ENCODE data around the gene C4BPB. TPM values are rescaled to one million over a fixed set of nuclear protein-coding genes. Genes with fewer than 3 reads are reported as not detected.
A peak's percentile ranks its signal among the peaks of the same experiment; 100 is the strongest.

The C4BPB gene
- total and polyA plus RNA-seq, 2 of the 13 experiments (the other 11 are each of a cell fraction or from before 2014, with no cell fraction given), result 155 to 266 TPM

- TF ChIP-seq, protein P1, sequence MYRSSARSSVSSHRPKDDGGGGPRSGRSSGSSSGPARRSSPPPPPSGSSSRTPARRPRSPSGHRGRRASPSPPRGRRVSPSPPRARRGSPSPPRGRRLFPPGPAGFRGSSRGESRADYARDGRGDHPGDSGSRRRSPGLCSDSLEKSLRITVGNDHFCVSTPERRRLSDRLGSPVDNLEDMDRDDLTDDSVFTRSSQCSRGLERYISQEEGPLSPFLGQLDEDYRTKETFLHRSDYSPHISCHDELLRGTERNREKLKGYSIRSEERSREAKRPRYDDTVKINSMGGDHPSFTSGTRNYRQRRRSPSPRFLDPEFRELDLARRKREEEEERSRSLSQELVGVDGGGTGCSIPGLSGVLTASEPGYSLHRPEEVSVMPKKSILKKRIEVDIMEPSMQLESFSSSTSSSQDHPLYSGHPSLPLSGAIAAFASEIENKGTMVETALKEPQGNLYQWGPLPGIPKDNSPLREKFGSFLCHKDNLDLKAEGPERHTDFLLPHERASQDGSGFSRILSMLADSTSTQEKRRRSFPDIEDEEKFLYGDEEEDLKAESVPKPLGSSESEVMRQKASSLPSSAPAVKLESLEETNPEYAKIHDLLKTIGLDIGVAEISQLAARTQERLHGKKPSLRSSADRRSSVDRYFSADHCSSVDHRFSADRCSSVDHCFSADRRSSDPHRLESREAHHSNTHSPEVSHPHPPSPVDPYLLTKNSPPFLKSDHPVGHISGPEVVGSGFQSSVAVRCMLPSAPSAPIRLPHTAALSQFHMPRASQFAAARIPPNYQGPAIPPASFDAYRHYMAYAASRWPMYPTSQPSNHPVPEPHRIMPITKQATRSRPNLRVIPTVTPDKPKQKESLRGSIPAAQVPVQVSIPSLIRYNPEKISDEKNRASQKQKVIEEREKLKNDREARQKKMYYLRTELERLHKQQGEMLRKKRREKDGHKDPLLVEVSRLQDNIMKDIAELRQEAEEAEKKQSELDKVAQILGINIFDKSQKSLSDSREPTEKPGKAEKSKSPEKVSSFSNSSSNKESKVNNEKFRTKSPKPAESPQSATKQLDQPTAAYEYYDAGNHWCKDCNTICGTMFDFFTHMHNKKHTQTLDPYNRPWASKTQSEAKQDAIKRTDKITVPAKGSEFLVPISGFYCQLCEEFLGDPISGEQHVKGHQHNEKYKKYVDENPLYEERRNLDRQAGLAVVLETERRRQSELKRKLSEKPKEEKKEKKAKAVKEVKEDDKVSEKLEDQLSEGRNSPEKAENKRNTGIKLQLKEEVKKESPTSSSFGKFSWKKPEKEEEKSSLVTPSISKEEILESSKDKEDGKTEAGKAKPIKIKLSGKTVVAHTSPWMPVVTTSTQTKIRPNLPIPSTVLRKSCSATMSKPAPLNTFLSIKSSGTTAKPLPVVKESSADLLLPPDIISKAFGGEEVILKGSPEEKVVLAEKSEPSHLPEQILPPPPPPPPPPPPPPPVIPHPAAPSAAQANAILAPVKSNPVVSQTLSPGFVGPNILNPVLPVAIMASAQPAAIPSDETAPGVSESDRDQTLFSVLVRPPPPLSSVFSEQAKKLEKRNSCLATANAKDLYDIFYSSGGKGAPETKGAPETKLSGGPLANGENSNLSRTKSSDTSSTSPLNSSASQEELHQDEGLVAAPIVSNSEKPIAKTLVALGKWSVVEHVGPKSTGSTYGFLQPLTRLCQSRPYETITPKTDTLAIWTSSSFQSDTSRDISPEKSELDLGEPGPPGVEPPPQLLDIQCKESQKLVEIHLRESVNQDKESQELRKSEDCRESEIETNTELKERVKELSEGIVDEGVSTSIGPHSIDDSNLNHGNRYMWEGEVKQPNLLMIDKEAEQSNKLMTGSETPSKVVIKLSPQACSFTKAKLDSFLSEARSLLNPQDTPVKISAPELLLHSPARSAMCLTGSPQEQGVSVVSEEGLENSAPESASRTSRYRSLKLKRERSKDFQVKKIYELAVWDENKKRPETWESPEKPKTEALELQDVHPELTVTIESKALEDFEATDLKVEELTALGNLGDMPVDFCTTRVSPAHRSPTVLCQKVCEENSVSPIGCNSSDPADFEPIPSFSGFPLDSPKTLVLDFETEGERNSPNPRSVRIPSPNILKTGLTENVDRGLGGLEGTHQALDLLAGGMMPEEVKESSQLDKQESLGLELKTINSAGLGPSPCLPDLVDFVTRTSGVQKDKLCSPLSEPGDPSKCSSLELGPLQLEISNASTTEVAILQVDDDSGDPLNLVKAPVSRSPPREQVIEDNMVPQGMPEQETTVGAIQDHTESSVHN (CRISPR knock-in tag; IDR thresholded peaks at IDR 0.05), result no peak
- TF ChIP-seq ZNF720 (CRISPR knock-in tag; IDR thresholded peaks at IDR 0.05), result no peak
- TF ChIP-seq MAZ (IDR thresholded peaks at IDR 0.05; ENCODE audit: borderline replicate concordance, low read depth, low read length), result no peak
- no peak for TF ChIP-seq MAZ (CRISPR knock-in tag; IDR thresholded peaks at IDR 0.05; ENCODE audit: low read depth)
- TF ChIP-seq ZBTB21 (CRISPR knock-in tag; IDR thresholded peaks at IDR 0.05), result no peak
- TF ChIP-seq GABPB1 (CRISPR knock-in tag; IDR thresholded peaks at IDR 0.05), result peak; percentile 76; the same call in 1 of the 2 replicates
- TF ChIP-seq ZNF30 (CRISPR knock-in tag; IDR thresholded peaks at IDR 0.05), result peak; percentile 58; the same call in 1 of the 2 replicates
- TF ChIP-seq, protein P2, sequence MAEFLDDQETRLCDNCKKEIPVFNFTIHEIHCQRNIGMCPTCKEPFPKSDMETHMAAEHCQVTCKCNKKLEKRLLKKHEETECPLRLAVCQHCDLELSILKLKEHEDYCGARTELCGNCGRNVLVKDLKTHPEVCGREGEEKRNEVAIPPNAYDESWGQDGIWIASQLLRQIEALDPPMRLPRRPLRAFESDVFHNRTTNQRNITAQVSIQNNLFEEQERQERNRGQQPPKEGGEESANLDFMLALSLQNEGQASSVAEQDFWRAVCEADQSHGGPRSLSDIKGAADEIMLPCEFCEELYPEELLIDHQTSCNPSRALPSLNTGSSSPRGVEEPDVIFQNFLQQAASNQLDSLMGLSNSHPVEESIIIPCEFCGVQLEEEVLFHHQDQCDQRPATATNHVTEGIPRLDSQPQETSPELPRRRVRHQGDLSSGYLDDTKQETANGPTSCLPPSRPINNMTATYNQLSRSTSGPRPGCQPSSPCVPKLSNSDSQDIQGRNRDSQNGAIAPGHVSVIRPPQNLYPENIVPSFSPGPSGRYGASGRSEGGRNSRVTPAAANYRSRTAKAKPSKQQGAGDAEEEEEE (CRISPR knock-in tag; IDR thresholded peaks at IDR 0.05; ENCODE audit: borderline replicate concordance), result no peak
- TF ChIP-seq SP4 (CRISPR knock-in tag; IDR thresholded peaks at IDR 0.05), result no peak
- no peak for TF ChIP-seq WIZ (CRISPR knock-in tag; IDR thresholded peaks at IDR 0.05)
- peak; percentile 32; the same call in 1 of the 2 replicates for TF ChIP-seq SP2 (CRISPR knock-in tag; IDR thresholded peaks at IDR 0.05)
- TF ChIP-seq TARDBP (CRISPR knock-in tag; IDR thresholded peaks at IDR 0.05), result no peak
- no peak for TF ChIP-seq ZSCAN29 (CRISPR knock-in tag; conservative IDR thresholded peaks at IDR 0.05)
- no peak for TF ChIP-seq ELK4 (CRISPR knock-in tag; IDR thresholded peaks at IDR 0.05; ENCODE audit: borderline replicate concordance)
- no peak for TF ChIP-seq SUZ12 (IDR thresholded peaks at IDR 0.05; ENCODE audit: low read depth, low read length)
- no peak for TF ChIP-seq RFX1 (IDR thresholded peaks at IDR 0.05)
Observed at GRCh38 chr1:207050480-207051190, 38.0 kb upstream of the C4BPB start (continued).
